Kidney epithelial cell (primary cell): ENCODE results near the gene TRIM31. TPM values are rescaled to one million over a fixed set of nuclear protein-coding genes. Genes with fewer than 3 reads are reported as not detected.
A peak's percentile ranks its signal among the peaks of the same experiment; 100 is the strongest.

Source experiments
- DNase-seq: peaks from one replicate; pipeline ENCODE4 v3.0.0-alpha.2; 2010; ENCODE audit warnings: low read depth
- H3K27me3 ChIP-seq: 2 replicates; pipeline ENCODE4 v1.6.0; 2011; ENCODE audit warnings: low read length; ENCODE audit not compliant: control insufficient read depth, insufficient read depth
- H3K36me3 ChIP-seq: 2 replicates; pipeline ENCODE4 v1.5.1; 2011; ENCODE audit warnings: low read length; ENCODE audit not compliant: control insufficient read depth, insufficient read depth
- H3K4me3 ChIP-seq: 2 replicates; pipeline ENCODE4 v1.5.1; 2011; ENCODE audit warnings: low read depth, mild to moderate bottlenecking, control low read depth, low read length
- total RNA-seq: library from RNA; depleted of rRNA; stranded (reverse); fragments of >200 nt; gene quantifications from 2 replicates; pipeline ENCODE4 v1.2.3, GENCODE V29; 2015
- TF ChIP-seq, protein P1 (sequence below): IDR thresholded peaks from 2 replicates; pipeline ENCODE4 v1.5.1; 2011; ENCODE audit warnings: mild to moderate bottlenecking, moderate library complexity, low read length, control low read depth, inconsistent platforms; ENCODE audit not compliant: insufficient read depth, poor library complexity, severe bottlenecking

The TRIM31 gene
- total RNA-seq, 1 donor from 2014 or later, result not detected

- TF ChIP-seq, protein P1, sequence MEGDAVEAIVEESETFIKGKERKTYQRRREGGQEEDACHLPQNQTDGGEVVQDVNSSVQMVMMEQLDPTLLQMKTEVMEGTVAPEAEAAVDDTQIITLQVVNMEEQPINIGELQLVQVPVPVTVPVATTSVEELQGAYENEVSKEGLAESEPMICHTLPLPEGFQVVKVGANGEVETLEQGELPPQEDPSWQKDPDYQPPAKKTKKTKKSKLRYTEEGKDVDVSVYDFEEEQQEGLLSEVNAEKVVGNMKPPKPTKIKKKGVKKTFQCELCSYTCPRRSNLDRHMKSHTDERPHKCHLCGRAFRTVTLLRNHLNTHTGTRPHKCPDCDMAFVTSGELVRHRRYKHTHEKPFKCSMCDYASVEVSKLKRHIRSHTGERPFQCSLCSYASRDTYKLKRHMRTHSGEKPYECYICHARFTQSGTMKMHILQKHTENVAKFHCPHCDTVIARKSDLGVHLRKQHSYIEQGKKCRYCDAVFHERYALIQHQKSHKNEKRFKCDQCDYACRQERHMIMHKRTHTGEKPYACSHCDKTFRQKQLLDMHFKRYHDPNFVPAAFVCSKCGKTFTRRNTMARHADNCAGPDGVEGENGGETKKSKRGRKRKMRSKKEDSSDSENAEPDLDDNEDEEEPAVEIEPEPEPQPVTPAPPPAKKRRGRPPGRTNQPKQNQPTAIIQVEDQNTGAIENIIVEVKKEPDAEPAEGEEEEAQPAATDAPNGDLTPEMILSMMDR, result no peak
- peak overlapping the region; percentile 20 for H3K4me3 ChIP-seq
- peaks cover 54% of the 10 kb centered on the region for H3K27me3 ChIP-seq
- no peak for DNase-seq
- no peaks in the 10 kb centered on the region for H3K36me3 ChIP-seq
Observed at GRCh38 chr6:30102414-30102969, 10.4 kb downstream of the TRIM31 start.

DNA sequence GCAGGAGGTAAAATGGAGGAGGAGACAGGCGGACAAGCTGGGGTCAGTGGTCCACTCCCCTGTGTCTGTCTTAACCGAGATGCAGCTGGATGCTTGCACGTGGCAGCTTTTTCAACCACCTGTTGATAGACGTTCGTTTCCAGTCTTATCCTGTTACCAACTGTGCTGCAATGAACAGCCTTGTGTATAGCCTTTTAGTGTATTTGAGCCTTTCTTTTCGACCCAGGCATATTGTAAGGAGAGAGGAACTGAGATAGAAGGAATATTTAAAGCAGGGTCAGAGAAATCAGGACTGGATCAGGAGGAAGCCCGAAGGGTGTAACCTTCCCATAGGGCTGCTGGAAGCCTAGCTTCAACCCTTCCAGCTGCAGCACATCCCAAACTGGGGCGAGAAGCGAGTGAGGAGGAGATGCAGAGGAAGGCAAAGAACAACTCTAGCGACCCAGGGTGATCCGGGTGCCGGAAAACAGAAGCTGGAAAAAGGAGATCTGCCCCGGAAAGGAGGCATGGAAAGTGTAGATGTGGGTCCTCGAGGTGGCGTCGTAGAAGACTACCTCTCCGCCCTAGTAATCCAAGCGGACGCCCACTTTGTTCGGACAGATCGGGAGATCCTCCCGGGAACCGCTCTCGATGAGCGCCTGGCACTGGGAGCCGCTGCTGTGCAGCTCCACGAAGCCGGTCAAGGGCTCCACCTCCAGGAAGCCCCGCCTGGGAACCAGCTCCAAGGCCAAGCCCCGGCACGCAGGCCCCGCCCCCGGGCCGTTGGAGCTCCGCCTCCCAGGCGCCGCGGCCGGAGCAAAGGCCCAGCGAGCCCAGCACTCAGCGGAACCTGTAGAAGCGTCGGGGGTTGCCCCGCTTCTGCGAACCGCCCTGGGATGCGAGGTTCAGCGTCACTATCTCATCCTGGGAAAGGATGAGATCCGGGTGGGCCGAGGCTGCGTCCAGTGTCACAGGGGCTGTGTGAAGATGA, 11.2 kb downstream of the TRIM31 start:
- Histone ChIP-seq H3K4me3 (peak overlapping the region; percentile 20), H3K27me3 (peaks cover 59% of the 10 kb centered on the region), H3K36me3 (no peaks in the 10 kb centered on the region)
- TF ChIP-seq, protein P1, result peak; percentile 30
- DNase-seq, result no peak

DNA sequence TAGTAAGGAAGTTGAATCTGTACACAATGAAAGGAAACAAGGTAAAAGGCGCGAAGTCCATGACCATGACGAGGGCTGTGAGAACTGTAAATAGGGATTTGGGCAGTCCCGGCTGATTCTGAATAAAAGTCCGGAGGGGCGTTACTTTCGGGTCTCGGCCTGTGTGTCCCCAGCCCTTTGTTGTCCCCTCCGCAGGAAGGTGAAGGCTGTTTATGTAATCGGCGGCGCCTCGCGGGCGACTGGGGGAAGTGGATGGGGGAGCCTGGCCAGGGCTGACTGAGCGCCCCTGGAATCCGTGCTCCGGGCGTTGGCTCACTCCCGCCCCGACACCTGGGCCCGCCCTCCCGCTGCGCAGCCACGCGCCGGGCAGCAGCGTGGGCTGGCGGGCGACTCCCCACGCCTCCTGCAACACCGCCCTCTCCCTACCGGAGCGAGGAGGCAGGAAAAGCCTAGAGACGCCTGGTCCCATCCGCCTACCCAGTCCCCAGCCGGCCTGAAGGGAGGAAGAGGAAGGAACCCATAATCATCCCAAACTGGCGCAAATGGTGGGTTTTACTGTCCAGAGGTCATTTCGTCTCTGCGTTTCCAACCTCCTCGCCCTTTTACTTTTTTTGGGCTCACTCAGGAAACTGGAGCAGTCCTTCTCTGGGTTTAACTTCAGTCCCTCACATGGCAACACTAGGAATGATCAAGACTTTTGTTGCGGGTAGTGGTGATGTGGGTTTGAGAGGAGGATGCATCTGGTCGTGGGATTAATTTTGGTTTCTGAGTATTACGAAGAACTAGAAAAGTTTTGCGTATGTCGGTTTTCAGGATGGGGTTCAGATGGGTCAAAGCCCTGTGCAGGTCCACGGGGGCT, 12.1 kb downstream of the TRIM31 start:
- H3K36me3 ChIP-seq, result no peaks in the 10 kb centered on the region
- TF ChIP-seq, protein P1, result no peak
- H3K27me3 ChIP-seq, result peaks cover 59% of the 10 kb centered on the region
- H3K4me3 ChIP-seq, result no peak overlapping the region
- no peak for DNase-seq

DNA sequence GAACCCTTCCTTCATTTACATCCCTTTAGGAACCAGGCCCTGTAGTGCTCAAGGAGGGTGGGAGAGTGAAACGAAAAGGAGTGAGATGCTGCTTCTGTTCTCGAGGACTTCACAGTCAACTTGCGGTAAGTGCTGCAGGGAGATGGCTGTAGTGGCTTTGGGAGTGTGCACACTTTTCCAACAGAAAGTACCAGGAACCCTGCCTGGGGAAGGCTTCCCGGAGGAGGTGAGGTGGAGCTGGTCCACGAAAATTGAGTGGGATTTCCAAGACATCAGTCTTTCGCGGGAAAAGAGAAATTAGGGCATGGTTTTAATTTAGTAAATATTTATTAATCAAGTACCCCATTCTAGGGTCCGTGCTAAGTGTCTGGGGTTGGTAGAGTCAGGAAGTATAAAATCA, 12.7 kb downstream of the TRIM31 start:
- DNase-seq, result no peak
- no peaks in the 10 kb centered on the region for H3K36me3 ChIP-seq
- no peak overlapping the region for H3K4me3 ChIP-seq
- H3K27me3 ChIP-seq, result peaks cover 59% of the 10 kb centered on the region
- TF ChIP-seq, protein P1, result no peak

DNA sequence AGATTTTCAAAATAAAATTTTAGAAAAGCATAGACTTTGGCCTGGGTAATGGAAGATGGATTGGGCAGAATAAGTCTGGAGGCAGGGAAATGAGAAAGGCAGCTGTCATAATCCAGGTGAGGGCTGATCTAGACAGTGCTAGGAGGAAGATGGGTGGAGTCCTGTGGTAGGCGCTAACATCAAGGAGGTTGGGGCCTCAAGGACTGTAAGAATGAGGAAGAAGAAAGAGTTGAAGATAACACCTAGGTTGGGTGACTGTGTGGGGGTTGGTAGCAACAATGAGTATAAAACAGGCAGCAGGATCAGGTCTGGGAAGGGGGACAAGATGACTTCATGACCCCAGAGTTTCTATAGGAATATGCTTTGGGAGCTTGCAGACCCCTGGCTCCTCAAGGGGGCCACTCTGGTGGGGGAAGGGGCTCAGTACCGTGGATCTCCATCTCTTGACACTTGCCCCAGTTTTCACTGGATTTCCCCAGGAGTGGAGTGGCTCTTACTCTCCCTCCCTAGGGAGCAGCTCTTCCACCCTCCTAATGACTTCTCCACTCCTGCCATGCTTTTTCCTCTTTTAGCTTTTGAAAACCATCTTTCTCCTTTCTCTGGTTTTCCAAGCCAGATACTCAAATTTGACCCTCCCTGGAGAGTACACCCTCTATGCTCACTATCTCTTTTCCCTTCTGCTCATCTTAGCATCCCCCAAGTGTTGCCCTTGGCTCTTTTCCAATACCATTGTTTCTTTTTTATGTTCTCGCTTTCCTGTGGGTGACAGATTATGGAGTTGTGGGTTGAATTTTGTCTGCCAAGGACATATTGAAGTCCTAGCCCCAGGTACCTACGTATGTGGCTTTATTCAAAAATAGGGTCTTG, 14.8 kb downstream of the TRIM31 start:
- H3K27me3 ChIP-seq, result peaks cover 50% of the 10 kb centered on the region
- H3K4me3 ChIP-seq, result no peak overlapping the region
- TF ChIP-seq, protein P1, result no peak
- DNase-seq, result no peak
- no peaks in the 10 kb centered on the region for H3K36me3 ChIP-seq
